Measurements from ENCODE around the gene FOXN1. TPM values are rescaled to one million over a fixed set of nuclear protein-coding genes. Genes with fewer than 3 reads are reported as not detected.
A peak's percentile ranks its signal among the peaks of the same experiment; 100 is the strongest.

The FOXN1 gene
- total RNA-seq, 1 donor from 2014 or later = not detected

DNA sequence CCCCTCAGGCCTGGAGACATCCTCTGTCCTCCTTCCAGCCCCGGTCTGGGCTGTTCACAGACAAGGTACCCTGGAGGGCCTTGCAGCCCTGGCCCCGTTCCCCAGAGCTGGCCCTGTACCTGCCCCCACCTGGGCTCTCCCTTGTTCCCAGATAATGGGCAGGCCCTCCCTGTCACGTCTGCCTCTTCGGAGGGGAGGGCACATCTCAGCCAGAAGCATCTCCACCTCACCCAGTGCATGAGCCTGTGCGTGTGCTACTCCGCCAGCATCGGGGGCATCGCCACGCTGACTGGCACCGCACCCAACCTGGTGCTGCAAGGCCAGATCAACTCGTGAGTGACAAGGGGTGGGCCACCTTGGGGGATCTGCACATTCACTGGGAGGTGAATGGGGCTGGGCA, 14.9 kb upstream of the FOXN1 start:
- Histone ChIP-seq H3K36me3 (ENCODE audit: control insufficient read depth, insufficient read depth, low read length) (no peaks in the 10 kb centered on the region), H3K27me3 (ENCODE audit: control insufficient read depth, insufficient read depth, low read length) (peaks cover 21% of the 10 kb centered on the region), H3K4me3 (ENCODE audit: low read depth, low read length) (no peak overlapping the region)
- DNase-seq (ENCODE audit: low read depth) = no peak
- TF ChIP-seq, protein P1, sequence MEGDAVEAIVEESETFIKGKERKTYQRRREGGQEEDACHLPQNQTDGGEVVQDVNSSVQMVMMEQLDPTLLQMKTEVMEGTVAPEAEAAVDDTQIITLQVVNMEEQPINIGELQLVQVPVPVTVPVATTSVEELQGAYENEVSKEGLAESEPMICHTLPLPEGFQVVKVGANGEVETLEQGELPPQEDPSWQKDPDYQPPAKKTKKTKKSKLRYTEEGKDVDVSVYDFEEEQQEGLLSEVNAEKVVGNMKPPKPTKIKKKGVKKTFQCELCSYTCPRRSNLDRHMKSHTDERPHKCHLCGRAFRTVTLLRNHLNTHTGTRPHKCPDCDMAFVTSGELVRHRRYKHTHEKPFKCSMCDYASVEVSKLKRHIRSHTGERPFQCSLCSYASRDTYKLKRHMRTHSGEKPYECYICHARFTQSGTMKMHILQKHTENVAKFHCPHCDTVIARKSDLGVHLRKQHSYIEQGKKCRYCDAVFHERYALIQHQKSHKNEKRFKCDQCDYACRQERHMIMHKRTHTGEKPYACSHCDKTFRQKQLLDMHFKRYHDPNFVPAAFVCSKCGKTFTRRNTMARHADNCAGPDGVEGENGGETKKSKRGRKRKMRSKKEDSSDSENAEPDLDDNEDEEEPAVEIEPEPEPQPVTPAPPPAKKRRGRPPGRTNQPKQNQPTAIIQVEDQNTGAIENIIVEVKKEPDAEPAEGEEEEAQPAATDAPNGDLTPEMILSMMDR (IDR thresholded peaks at IDR 0.05; ENCODE audit: insufficient read depth, low read length, poor library complexity, severe bottlenecking) = no peak

DNA sequence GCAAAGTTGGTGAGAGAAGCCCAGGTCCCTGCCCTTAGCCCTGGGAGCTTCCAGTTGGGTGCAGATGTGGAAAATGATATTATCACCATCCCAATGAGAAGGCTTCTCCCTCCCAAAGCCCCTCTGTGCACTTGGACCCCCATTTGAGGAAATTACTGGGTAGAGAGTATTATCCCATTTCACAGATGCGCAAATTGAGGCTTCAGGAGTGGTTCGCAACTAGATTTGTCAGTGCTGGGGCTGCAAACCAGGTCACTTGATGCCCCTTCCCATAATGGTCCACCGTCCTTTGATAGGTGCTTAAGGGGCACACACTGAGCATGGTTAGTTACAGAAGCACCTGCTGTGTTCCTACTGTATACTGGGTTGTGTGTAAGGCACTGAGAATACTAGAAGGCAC, 14.3 kb upstream of the FOXN1 start:
- TF ChIP-seq, protein P1 (IDR thresholded peaks at IDR 0.05; ENCODE audit: insufficient read depth, low read length, poor library complexity, severe bottlenecking) = no peak
- no peaks in the 10 kb centered on the region for H3K36me3 ChIP-seq (ENCODE audit: control insufficient read depth, insufficient read depth, low read length)
- no peak overlapping the region for H3K4me3 ChIP-seq (ENCODE audit: low read depth, low read length)
- DNase-seq (ENCODE audit: low read depth) = no peak
- H3K27me3 ChIP-seq (ENCODE audit: control insufficient read depth, insufficient read depth, low read length) = peaks cover 23% of the 10 kb centered on the region

DNA sequence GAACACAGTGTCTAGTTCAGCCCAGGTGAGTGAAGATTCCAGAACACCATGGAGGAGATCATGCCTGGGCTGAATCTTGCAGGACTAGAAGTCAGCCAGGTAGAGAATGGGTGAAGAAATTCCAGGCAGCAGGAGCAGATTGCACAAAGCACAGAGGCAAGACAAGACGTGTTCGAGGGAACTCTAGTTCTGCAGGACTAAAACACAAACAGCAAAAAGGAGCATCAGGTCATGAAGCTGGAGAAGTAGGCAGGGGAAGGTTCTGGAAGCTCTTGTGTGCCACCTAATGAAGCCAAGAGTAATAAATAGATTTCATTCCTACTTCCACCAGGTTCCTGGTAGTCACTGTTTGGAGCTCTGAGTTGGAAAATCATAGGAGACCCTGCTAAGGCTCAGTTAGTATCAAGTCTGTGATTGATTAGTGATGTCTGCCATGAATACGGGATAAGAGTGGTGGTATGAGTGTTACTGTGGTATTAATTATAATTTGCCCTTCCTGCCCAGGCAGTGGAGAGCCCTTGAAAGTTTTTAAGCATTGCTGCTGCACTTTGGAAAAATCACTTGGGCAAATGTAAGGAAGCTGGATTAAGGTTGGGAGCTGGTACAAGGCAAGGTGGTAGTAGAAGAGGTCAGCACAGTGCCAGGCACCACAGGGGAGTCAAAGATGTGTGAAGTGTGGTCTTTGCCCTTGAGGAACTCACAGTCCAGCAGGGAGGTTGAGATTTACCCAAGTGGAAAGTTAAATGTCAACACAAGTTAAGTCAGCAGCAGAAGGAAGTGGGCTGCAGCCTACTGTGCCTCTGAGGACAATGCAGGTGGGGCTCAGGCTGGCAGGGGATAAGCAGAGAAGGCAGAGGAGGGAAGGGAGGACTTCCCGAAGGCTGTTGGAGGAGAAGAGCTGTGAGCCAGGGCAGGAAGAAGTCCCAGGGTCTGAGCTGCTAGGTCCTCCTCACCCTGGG, 13.5 kb upstream of the FOXN1 start:
- Histone ChIP-seq H3K4me3 (ENCODE audit: low read depth, low read length) (no peak overlapping the region), H3K36me3 (ENCODE audit: control insufficient read depth, insufficient read depth, low read length) (no peaks in the 10 kb centered on the region), H3K27me3 (ENCODE audit: control insufficient read depth, insufficient read depth, low read length) (peaks cover 21% of the 10 kb centered on the region)
- TF ChIP-seq, protein P1 (IDR thresholded peaks at IDR 0.05; ENCODE audit: insufficient read depth, low read length, poor library complexity, severe bottlenecking) = no peak
- DNase-seq (ENCODE audit: low read depth) = no peak

DNA sequence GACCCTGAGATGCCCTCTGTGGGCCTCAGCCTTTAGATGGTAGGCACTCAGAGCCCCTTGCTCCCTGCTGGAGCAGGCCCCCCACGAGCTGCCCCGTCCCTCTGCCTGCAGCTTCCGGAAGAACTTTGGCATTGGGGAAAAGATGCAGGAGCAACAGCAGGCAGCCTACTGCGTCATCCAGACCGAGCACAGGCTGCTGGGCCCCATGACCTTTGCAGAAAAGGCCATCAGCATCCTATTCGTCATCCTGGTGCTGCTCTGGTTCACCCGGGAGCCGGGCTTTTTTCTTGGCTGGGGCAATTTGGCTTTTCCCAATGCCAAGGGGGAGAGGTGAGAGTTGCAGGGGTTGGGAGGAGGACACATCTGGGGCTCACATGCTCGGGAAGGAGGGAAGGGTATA, 12.7 kb upstream of the FOXN1 start:
- Histone ChIP-seq H3K4me3 (ENCODE audit: low read depth, low read length) (no peak overlapping the region), H3K36me3 (ENCODE audit: control insufficient read depth, insufficient read depth, low read length) (no peaks in the 10 kb centered on the region), H3K27me3 (ENCODE audit: control insufficient read depth, insufficient read depth, low read length) (peaks cover 21% of the 10 kb centered on the region)
- TF ChIP-seq, protein P1 (IDR thresholded peaks at IDR 0.05; ENCODE audit: insufficient read depth, low read length, poor library complexity, severe bottlenecking) = no peak
- no peak for DNase-seq (ENCODE audit: low read depth)

DNA sequence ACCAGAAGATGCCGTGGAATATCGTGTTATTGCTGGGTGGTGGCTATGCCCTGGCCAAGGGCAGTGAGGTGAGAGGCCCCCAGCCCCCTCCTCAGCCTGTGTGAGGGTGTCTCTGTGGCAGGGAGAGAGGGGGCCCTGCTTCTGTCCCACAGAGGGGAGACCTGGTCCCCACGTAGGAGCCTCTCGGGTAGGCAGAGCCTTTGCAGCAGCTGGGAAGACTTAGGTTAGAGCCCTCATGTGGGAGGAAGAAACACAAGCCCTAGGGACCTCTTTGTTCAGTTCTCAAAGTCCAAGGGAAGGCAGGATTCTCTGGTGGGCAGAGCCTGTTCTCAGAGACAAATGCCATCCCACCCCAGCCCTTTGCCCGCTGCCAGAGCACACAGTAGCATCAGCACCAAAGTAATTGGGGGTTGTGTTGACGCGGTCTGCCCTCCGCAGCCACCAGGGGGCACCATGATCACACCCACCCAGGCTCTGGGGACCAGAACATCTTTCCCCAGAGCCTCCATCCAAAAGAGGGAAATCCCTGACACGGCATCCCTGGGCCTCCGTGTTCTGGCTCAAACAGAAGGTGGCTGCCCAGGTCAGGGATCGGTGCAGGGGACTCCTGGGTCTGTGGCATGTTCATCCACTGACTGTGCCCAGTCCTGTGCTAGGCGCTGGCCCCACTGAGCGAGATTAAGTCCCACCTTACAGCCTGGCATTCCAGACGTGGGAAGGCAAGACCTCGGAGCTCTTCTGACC, 11.5 kb upstream of the FOXN1 start:
- Histone ChIP-seq H3K36me3 (ENCODE audit: control insufficient read depth, insufficient read depth, low read length) (no peaks in the 10 kb centered on the region), H3K4me3 (ENCODE audit: low read depth, low read length) (no peak overlapping the region), H3K27me3 (ENCODE audit: control insufficient read depth, insufficient read depth, low read length) (peaks cover 31% of the 10 kb centered on the region)
- TF ChIP-seq, protein P1 (IDR thresholded peaks at IDR 0.05; ENCODE audit: insufficient read depth, low read length, poor library complexity, severe bottlenecking) = peak; percentile 95
- DNase-seq (ENCODE audit: low read depth) = no peak
